Vagina (tissue), 2 donors: ENCODE results near the gene PLOD1. TPM values are rescaled to one million over a fixed set of nuclear protein-coding genes. Genes with fewer than 3 reads are reported as not detected.
"Not testable (repeated sequence)": the region's sequence is repeated elsewhere in the genome, so short reads cannot be mapped to it uniquely, and the experiment has no call there.

ENCODE experiments used
- DNase-seq, 2 donors: peaks; one replicate each; pipeline ENCODE4 v3.0.0-alpha.2; 2017; ENCODE audit errors: extremely low spot score in 2 of 2
- H3K27ac ChIP-seq: fragments of 200-600 bp; sonication (generic); one replicate; pipeline ENCODE4 v1.5.1; 2019
- H3K27me3 ChIP-seq: fragments of 200-600 bp; sonication (generic); one replicate; pipeline ENCODE4 v1.5.1; 2019
- H3K36me3 ChIP-seq, 2 donors: fragments of 200-600 bp; sonication (generic); one replicate each; pipeline ENCODE4 v1.5.1; 2017 to 2019
- H3K4me1 ChIP-seq: fragments of 200-600 bp; sonication (generic); one replicate; pipeline ENCODE4 v1.5.1; 2019
- H3K4me3 ChIP-seq, 2 donors: fragments of 200-600 bp; sonication (generic); 1 replicate in 1 of 2; 2 replicates in 1 of 2; pipeline ENCODE4 v1.5.1; 2016 to 2019
- H3K9me3 ChIP-seq: fragments of 200-600 bp; sonication (generic); one replicate; pipeline ENCODE4 v1.5.1; 2019
- CTCF ChIP-seq, 3 experiments: fragments of 450-650 bp in 2 of 3; fragments of 200-600 bp in 1 of 3; sonication (generic) in 1 of 3; IDR thresholded peaks; one replicate each; pipeline ENCODE4 v1.5.1; 2017 to 2019; ENCODE audit warnings: antibody characterized with exemption in 3 of 3, mild to moderate bottlenecking in 2 of 3, moderate library complexity in 2 of 3
- POLR2A ChIP-seq, 2 donors: fragments of 450-650 bp; IDR thresholded peaks; one replicate each; pipeline ENCODE4 v1.6.1; 2017; ENCODE audit warnings: antibody characterized with exemption in 2 of 2, mild to moderate bottlenecking in 2 of 2, moderate library complexity in 2 of 2
- POLR2AphosphoS5 ChIP-seq, 2 donors: sonication (generic); formaldehyde crosslinking; IDR thresholded peaks; one replicate each; pipeline ENCODE4 v1.9.0; 2017; ENCODE audit warnings: antibody characterized with exemption in 2 of 2, mild to moderate bottlenecking in 2 of 2, low read depth in 1 of 2; ENCODE audit not compliant: insufficient read depth in 1 of 2
- intact Hi-C: fragments of 100-400 bp; cut with DNase I; formaldehyde crosslinking; loops from one replicate; pipeline ENCODE4 v1.15.1; 2023
- total RNA-seq: library from RNA; depleted of rRNA; stranded (reverse); fragments of >200 nt; gene quantifications from one replicate; pipeline ENCODE4 v1.2.3, GENCODE V29; 2016

PLOD1 gene
- total RNA-seq, 1 donor from 2014 or later: 42.2 TPM

GRCh38 chr1:11898086-11898785 lies 36.3 kb upstream of the PLOD1 start:
- intact Hi-C loops: no loop called here

GRCh38 chr1:11898831-11899467 lies 35.6 kb upstream of the PLOD1 start:
- intact Hi-C loops: no loop called here
- Histone ChIP-seq H3K4me3 (no peak overlapping the region), H3K36me3 (no peaks in the 10 kb centered on the region), H3K9me3 (no peaks in the 10 kb centered on the region), H3K27me3 (no peaks in the 10 kb centered on the region), H3K27ac (no peak overlapping the region), H3K4me1 (no peaks in the 10 kb centered on the region)
- TF ChIP-seq POLR2A (IDR thresholded peaks at IDR 0.05) (no peak), CTCF (IDR thresholded peaks at IDR 0.05) (no peak), POLR2AphosphoS5 (IDR thresholded peaks at IDR 0.05; ENCODE audit: insufficient read depth in 1 of 2, low read depth in 1 of 2) (no peak)
- no peak for DNase-seq

More at GRCh38 chr1:11898086-11898785, 36.3 kb upstream of the PLOD1 start:
- no peak for DNase-seq
- no peaks in the 10 kb centered on the region for H3K36me3 ChIP-seq
- TF ChIP-seq POLR2AphosphoS5 (IDR thresholded peaks at IDR 0.05; ENCODE audit: insufficient read depth in 1 of 2, low read depth in 1 of 2): no peak
- no peaks in the 10 kb centered on the region for H3K4me1 ChIP-seq
- no peaks in the 10 kb centered on the region for H3K9me3 ChIP-seq
- H3K4me3 ChIP-seq: no peak overlapping the region
- no peak overlapping the region for H3K27ac ChIP-seq
- H3K27me3 ChIP-seq: no peaks in the 10 kb centered on the region

GRCh38 chr1:11901446-11901845 lies 33.1 kb upstream of the PLOD1 start:
- not testable (repeated sequence) for H3K9me3 ChIP-seq, DNase-seq, H3K4me1 ChIP-seq, H3K4me3 ChIP-seq, H3K27me3 ChIP-seq, H3K27ac ChIP-seq, H3K36me3 ChIP-seq
- intact Hi-C loops: loop anchor here (5.0 kb wide), 1 partner anchor 239 kb away; the partner anchor contains the start of gene FBXO6

GRCh38 chr1:11903210-11903609 lies 31.3 kb upstream of the PLOD1 start:
- no peak overlapping the region for H3K4me3 ChIP-seq
- H3K27me3 ChIP-seq: no peaks in the 10 kb centered on the region
- intact Hi-C loops: loop anchor here (5.0 kb wide), 1 partner anchor 241 kb away; the partner anchor contains the start of gene FBXO6
- no peak overlapping the region for H3K27ac ChIP-seq
- no peaks in the 10 kb centered on the region for H3K4me1 ChIP-seq
- DNase-seq: no peak
- H3K9me3 ChIP-seq: no peaks in the 10 kb centered on the region
- TF ChIP-seq CTCF (IDR thresholded peaks at IDR 0.05) (no peak), POLR2A (IDR thresholded peaks at IDR 0.05) (no peak), POLR2AphosphoS5 (IDR thresholded peaks at IDR 0.05; ENCODE audit: insufficient read depth in 1 of 2, low read depth in 1 of 2) (no peak)
- no peaks in the 10 kb centered on the region for H3K36me3 ChIP-seq

GRCh38 chr1:11904156-11904555 lies 30.4 kb upstream of the PLOD1 start:
- not testable (repeated sequence) for H3K27me3 ChIP-seq, H3K4me1 ChIP-seq, H3K27ac ChIP-seq, H3K9me3 ChIP-seq, DNase-seq, H3K4me3 ChIP-seq, H3K36me3 ChIP-seq
- intact Hi-C loops: loop anchor here (5.0 kb wide), 1 partner anchor 242 kb away; the partner anchor contains the start of gene FBXO6

GRCh38 chr1:11904978-11905377 lies 29.5 kb upstream of the PLOD1 start:
- no peak for TF ChIP-seq POLR2AphosphoS5 (IDR thresholded peaks at IDR 0.05; ENCODE audit: insufficient read depth in 1 of 2, low read depth in 1 of 2)
- no peak for TF ChIP-seq POLR2A (IDR thresholded peaks at IDR 0.05)
- TF ChIP-seq CTCF (IDR thresholded peaks at IDR 0.05): no peak
- Histone ChIP-seq H3K4me1 (no peaks in the 10 kb centered on the region), H3K36me3 (no peaks in the 10 kb centered on the region), H3K27me3 (no peaks in the 10 kb centered on the region), H3K27ac (no peak overlapping the region), H3K4me3 (no peak overlapping the region), H3K9me3 (no peaks in the 10 kb centered on the region)
- DNase-seq: no peak
- intact Hi-C loops: loop anchor here (5.0 kb wide), 1 partner anchor 243 kb away; the partner anchor contains the start of gene FBXO6
